Fibroblast of lung (primary cell): ENCODE data around the gene RNF220. TPM values are rescaled to one million over a fixed set of nuclear protein-coding genes. Genes with fewer than 3 reads are reported as not detected.

Experiments used
- DNase-seq, 2 donors: peaks; one replicate each; pipeline versions ENCODE4 v3.0.0 to v3.0.0-alpha.2; 2010; ENCODE audit warnings: low read depth in 2 of 2
- H2AFZ ChIP-seq: 2 replicates; pipeline ENCODE4 v1.5.1; 2012; ENCODE audit warnings: low read length, control low read depth, inconsistent platforms
- H3K27ac ChIP-seq: 2 replicates; pipeline ENCODE4 v1.5.1; 2011; ENCODE audit warnings: low read length, control low read depth; ENCODE audit not compliant: insufficient read depth
- H3K27me3 ChIP-seq: 2 replicates; pipeline ENCODE4 v1.5.1; 2011; ENCODE audit warnings: mild to moderate bottlenecking, low read length; ENCODE audit not compliant: control insufficient read depth, insufficient read depth
- H3K36me3 ChIP-seq: 2 replicates; pipeline ENCODE4 v1.5.1; 2011; ENCODE audit warnings: low read length; ENCODE audit not compliant: control insufficient read depth, insufficient read depth
- H3K4me1 ChIP-seq: 2 replicates; pipeline ENCODE4 v1.5.1; 2011; ENCODE audit warnings: low read length; ENCODE audit not compliant: control insufficient read depth, insufficient read depth; ENCODE audit errors: extremely low read depth
- H3K4me2 ChIP-seq: 2 replicates; pipeline ENCODE4 v1.5.1; 2011; ENCODE audit warnings: low read length, control low read depth; ENCODE audit not compliant: insufficient read depth; ENCODE audit errors: extremely low read depth
- H3K4me3 ChIP-seq, 4 experiments: fragments of 200-600 bp in 1 of 4; sonication (generic) in 1 of 4; replicated peaks in 1 of 4; 2 replicates each; pipeline ENCODE4 v1.5.1; 2011 to 2016; ENCODE audit warnings: low read length in 4 of 4, low read depth in 3 of 4, mild to moderate bottlenecking in 3 of 4, control low read depth in 2 of 4, inconsistent platforms in 1 of 4, mixed read lengths in 1 of 4; ENCODE audit not compliant: insufficient read depth in 1 of 4; ENCODE audit errors: control extremely low read depth in 1 of 4
- H3K79me2 ChIP-seq: 2 replicates; pipeline ENCODE4 v1.5.1; 2012; ENCODE audit warnings: mild to moderate bottlenecking, low read length, inconsistent platforms; ENCODE audit not compliant: control insufficient read depth, insufficient read depth
- H3K9ac ChIP-seq: 2 replicates; pipeline ENCODE4 v1.5.1; 2011; ENCODE audit warnings: mild to moderate bottlenecking, low read length, control low read depth; ENCODE audit not compliant: insufficient read depth
- H3K9me3 ChIP-seq: 2 replicates; pipeline ENCODE4 v1.5.1; 2012; ENCODE audit warnings: low read depth, low read length; ENCODE audit not compliant: control insufficient read depth, insufficient read depth
- H4K20me1 ChIP-seq: 2 replicates; pipeline ENCODE4 v1.5.1; 2011; ENCODE audit warnings: low read length; ENCODE audit not compliant: control insufficient read depth, insufficient read depth; ENCODE audit errors: extremely low read depth
- CTCF ChIP-seq, 2 donors: IDR thresholded peaks in 1 of 2; conservative IDR thresholded peaks in 1 of 2; 1 replicate in 1 of 2; 2 replicates in 1 of 2; pipeline ENCODE4 v1.5.1; 2011 to 2012; ENCODE audit warnings: low read length in 2 of 2, control low read depth in 1 of 2, inconsistent platforms in 1 of 2, low read depth in 1 of 2, mild to moderate bottlenecking in 1 of 2
- EZH2 ChIP-seq: IDR thresholded peaks from 2 replicates; pipeline ENCODE4 v1.5.1; 2012; ENCODE audit warnings: low read length, control low read depth, mild to moderate bottlenecking; ENCODE audit errors: missing control alignments
- polyA plus RNA-seq, 2 donors: library from polyadenylated mRNA; depleted of rRNA in 1 of 2; stranded (reverse) in 1 of 2; unstranded in 1 of 2; fragments of >200 nt; gene quantifications; 2 replicates each; pipeline ENCODE4 v1.2.1, GENCODE V29; 2011 to 2012; ENCODE audit warnings: missing spikeins in 1 of 2
- total RNA-seq: library from RNA; depleted of rRNA; stranded (reverse); fragments of >200 nt; gene quantifications from 2 replicates; pipeline ENCODE4 v1.2.1, GENCODE V29; 2014

RNF220 gene
- total and polyA plus RNA-seq, 2 donors (not counting 1 experiment from before 2014, with no cell fraction given), result 42.3 to 52.0 TPM

- no peak overlapping the region for H3K4me3 ChIP-seq
- no peaks in the 10 kb centered on the region for H4K20me1 ChIP-seq
- H3K36me3 ChIP-seq, result peaks cover 31% of the 10 kb centered on the region
- no peak overlapping the region for H3K4me2 ChIP-seq
- no peaks in the 10 kb centered on the region for H3K27me3 ChIP-seq
- H3K9me3 ChIP-seq, result no peaks in the 10 kb centered on the region
- no peak for DNase-seq
- H3K4me1 ChIP-seq, result peaks cover 4% of the 10 kb centered on the region
- no peak overlapping the region for H3K9ac ChIP-seq
- peaks cover 2% of the 10 kb centered on the region for H3K79me2 ChIP-seq
- H3K27ac ChIP-seq, result no peak overlapping the region
- no peak overlapping the region for H2AFZ ChIP-seq
- no peak for TF ChIP-seq EZH2
- TF ChIP-seq CTCF (conservative IDR thresholded peaks at IDR 0.05 in 1 of 2, IDR thresholded peaks at IDR 0.05 in 1 of 2; ENCODE audit: low read depth in 1 of 2, low read length in 2 of 2), result no peak
Measured at GRCh38 chr1:44640200-44640853, 235.3 kb downstream of the RNF220 start.

- H2AFZ ChIP-seq, result no peak overlapping the region
- H3K4me3 ChIP-seq, result no peak overlapping the region
- no peak overlapping the region for H3K4me2 ChIP-seq
- H3K27ac ChIP-seq, result no peak overlapping the region
- no peak for DNase-seq
- no peak overlapping the region for H3K9ac ChIP-seq
- H3K4me1 ChIP-seq, result peaks cover 8% of the 10 kb centered on the region
- no peaks in the 10 kb centered on the region for H3K27me3 ChIP-seq
- H3K79me2 ChIP-seq, result no peaks in the 10 kb centered on the region
- no peaks in the 10 kb centered on the region for H4K20me1 ChIP-seq
- no peaks in the 10 kb centered on the region for H3K9me3 ChIP-seq
- H3K36me3 ChIP-seq, result peaks cover 24% of the 10 kb centered on the region
- TF ChIP-seq EZH2, result no peak
- no peak for TF ChIP-seq CTCF (conservative IDR thresholded peaks at IDR 0.05 in 1 of 2, IDR thresholded peaks at IDR 0.05 in 1 of 2; ENCODE audit: low read depth in 1 of 2, low read length in 2 of 2)
Measured at GRCh38 chr1:44641126-44642102, 236.4 kb downstream of the RNF220 start.

GRCh38 chr1:44642255-44642654 is 237.2 kb downstream of the RNF220 start:
- Histone ChIP-seq H3K9ac (no peak overlapping the region), H3K27me3 (no peaks in the 10 kb centered on the region), H3K4me2 (no peak overlapping the region), H3K36me3 (peaks cover 22% of the 10 kb centered on the region), H3K4me1 (peaks cover 8% of the 10 kb centered on the region), H3K9me3 (no peaks in the 10 kb centered on the region), H4K20me1 (no peaks in the 10 kb centered on the region), H2AFZ (no peak overlapping the region), H3K79me2 (no peaks in the 10 kb centered on the region), H3K4me3 (no peak overlapping the region), H3K27ac (no peak overlapping the region)
- DNase-seq, result no peak
- TF ChIP-seq CTCF (conservative IDR thresholded peaks at IDR 0.05 in 1 of 2, IDR thresholded peaks at IDR 0.05 in 1 of 2; ENCODE audit: low read depth in 1 of 2, low read length in 2 of 2) (no peak), EZH2 (no peak)
